ENCODE data around the gene DUOX1.
A peak's percentile ranks its signal among the peaks of the same experiment; 100 is the strongest.
"Not testable (repeated sequence)": the region's sequence is repeated elsewhere in the genome, so short reads cannot be mapped to it uniquely, and the experiment has no call there.

Gene DUOX1

GRCh38 chr15:45129651-45130129 lies at the start of gene DUOX1, which contains the start of gene DUOXA1:
Gene DUOX1, plus strand, starts transcription at chr15:45129994. Its CDS starts 1,973 bp downstream, at chr15:45131967.
Gene DUOXA1, minus strand, starts transcription at chr15:45129879. Its CDS starts 6,865 bp downstream, at chr15:45123014.
- DNase-seq (peak; percentile 38), ATAC-seq (peak; percentile 33)

GRCh38 chr15:45080593-45080992 lies 49.2 kb upstream of the DUOX1 start:
- DNase-seq = not testable (repeated sequence)

GRCh38 chr15:45082412-45082811 lies 47.4 kb upstream of the DUOX1 start:
- ATAC-seq, DNase-seq: not testable (repeated sequence)

More at GRCh38 chr15:45080593-45080992, 49.2 kb upstream of the DUOX1 start:
- not testable (repeated sequence) for ATAC-seq

- ATAC-seq = no peak
- DNase-seq = no peak
Measured at GRCh38 chr15:45083223-45083622, 46.6 kb upstream of the DUOX1 start.

GRCh38 chr15:45084163-45084562 lies 45.6 kb upstream of the DUOX1 start:
- ATAC-seq (no peak), DNase-seq (no peak)

GRCh38 chr15:45087513-45087912 lies 42.3 kb upstream of the DUOX1 start:
- DNase-seq (no peak), ATAC-seq (no peak)

GRCh38 chr15:45088801-45089711 lies 40.7 kb upstream of the DUOX1 start:
- ATAC-seq = no peak
- no peak for DNase-seq

- ATAC-seq = no peak
- DNase-seq = no peak
Measured at GRCh38 chr15:45089712-45090373, 40.0 kb upstream of the DUOX1 start.

- DNase-seq = no peak
- ATAC-seq = no peak
Measured at GRCh38 chr15:45091161-45091560, 38.6 kb upstream of the DUOX1 start.

GRCh38 chr15:45091576-45091975 lies 38.2 kb upstream of the DUOX1 start:
- DNase-seq (no peak), ATAC-seq (no peak)

GRCh38 chr15:45093013-45093412 lies 36.8 kb upstream of the DUOX1 start:
- ATAC-seq = no peak

GRCh38 chr15:45093622-45094357 lies 36.0 kb upstream of the DUOX1 start:
- ATAC-seq (no peak), DNase-seq (no peak)

More at GRCh38 chr15:45093013-45093412, 36.8 kb upstream of the DUOX1 start:
- DNase-seq = no peak

- ATAC-seq (no peak), DNase-seq (no peak)
Measured at GRCh38 chr15:45094358-45094730, 35.5 kb upstream of the DUOX1 start.

- DNase-seq (no peak), ATAC-seq (no peak)
Measured at GRCh38 chr15:45095661-45096060, 34.1 kb upstream of the DUOX1 start.

GRCh38 chr15:45097466-45097865 lies 32.3 kb upstream of the DUOX1 start:
- DNase-seq (no peak), ATAC-seq (no peak)

- no peak for DNase-seq
Measured at GRCh38 chr15:45099549-45100165, 30.1 kb upstream of the DUOX1 start.

GRCh38 chr15:45100884-45101625 lies 28.7 kb upstream of the DUOX1 start:
- ATAC-seq (no peak), DNase-seq (no peak)

More at GRCh38 chr15:45099549-45100165, 30.1 kb upstream of the DUOX1 start:
- no peak for ATAC-seq

- ATAC-seq (no peak), DNase-seq (no peak)
Measured at GRCh38 chr15:45101749-45102148, 28.0 kb upstream of the DUOX1 start.

GRCh38 chr15:45102226-45102625 lies 27.6 kb upstream of the DUOX1 start:
- DNase-seq (no peak), ATAC-seq (no peak)

- ATAC-seq, DNase-seq: not testable (repeated sequence)
Measured at GRCh38 chr15:45104170-45104569, 25.6 kb upstream of the DUOX1 start.

GRCh38 chr15:45105586-45105985 lies 24.2 kb upstream of the DUOX1 start:
- DNase-seq = no peak
- no peak for ATAC-seq
